ENCODE data around the gene MICALL1.
"Not testable (repeated sequence)": the region's sequence is repeated elsewhere in the genome, so short reads cannot be mapped to it uniquely, and the experiment has no call there.

The MICALL1 gene

DNA sequence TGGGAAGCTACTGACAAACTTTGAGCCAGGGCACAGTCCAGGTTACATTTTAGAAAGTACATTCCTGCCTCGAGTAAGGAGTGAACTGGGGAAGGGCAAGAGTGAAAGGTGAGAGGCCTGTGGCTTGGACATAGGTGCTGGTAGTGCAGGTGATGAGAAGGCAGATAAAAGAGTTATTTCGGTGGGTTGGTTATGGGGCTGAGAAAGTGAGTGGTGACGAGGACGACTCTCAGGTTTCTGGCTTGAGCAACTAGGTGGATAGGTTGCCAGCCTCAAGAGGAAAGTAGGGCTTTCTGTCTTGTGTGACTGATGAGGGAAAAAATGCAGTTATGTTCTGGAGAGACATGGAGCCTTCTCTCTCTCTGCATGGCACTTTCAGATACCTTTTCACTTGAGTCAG is 51.1 kb downstream of the MICALL1 start:
- no peak for DNase-seq (ENCODE audit: low spot score)

GRCh38 chr22:37959231-37959825 is 53.2 kb downstream of the MICALL1 start:
- no peak for DNase-seq (ENCODE audit: low spot score)

DNA sequence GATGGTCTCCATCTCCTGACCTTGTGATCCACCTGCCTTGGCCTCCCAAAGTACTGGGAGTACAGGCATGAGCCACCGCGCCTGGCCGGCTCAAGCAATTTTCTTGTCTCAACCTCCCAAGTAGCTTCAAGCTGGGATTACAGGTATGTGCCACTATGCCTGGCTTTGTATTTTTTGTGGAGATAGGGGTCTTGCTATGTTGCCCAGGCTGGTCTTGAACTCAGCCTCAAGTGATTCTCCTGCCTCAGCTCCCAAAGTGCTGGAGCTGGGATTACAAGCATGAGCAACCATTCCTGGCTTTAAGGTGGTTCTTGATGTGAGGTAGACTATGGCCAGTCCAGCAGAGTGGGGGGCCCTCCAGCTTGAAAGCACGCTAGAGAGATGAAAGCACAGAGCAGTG is 55.0 kb downstream of the MICALL1 start:
- DNase-seq (ENCODE audit: low spot score): no peak

DNA sequence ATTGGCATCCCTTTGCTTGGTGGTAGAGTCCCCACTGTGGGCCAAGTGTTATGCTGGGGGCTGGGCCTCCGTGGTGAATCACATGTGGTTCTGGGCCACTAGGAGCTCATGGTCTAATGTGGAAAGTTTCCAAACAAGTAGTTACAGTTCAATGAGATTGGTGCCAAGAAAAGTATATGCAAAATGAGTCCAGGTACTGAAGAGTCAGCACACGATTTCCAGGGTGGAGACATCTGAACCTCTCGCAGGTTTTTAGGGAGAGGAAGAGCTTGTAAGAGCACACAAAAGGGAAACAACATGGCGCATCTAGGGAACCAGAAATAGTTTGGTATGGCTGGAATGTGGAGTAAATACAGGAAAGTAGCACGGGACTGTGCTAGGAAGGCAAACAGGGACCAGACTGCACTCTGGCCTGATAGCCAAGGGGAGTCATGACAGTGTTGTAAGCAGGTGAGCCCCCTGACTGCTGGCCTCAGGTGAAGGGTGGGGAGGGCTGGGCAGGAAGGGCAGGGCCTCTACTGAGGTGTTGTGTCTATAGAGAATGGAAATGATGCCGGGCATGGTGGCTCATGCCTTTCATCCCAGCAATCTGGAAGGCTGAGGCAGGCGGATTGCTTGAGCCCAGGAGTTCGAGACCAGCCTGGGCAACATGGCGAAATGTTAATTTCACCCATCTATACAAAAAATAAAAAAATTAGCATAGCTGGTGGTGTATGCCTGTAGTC is 60.0 kb downstream of the MICALL1 start:
- no peak for DNase-seq (ENCODE audit: low spot score)

DNA sequence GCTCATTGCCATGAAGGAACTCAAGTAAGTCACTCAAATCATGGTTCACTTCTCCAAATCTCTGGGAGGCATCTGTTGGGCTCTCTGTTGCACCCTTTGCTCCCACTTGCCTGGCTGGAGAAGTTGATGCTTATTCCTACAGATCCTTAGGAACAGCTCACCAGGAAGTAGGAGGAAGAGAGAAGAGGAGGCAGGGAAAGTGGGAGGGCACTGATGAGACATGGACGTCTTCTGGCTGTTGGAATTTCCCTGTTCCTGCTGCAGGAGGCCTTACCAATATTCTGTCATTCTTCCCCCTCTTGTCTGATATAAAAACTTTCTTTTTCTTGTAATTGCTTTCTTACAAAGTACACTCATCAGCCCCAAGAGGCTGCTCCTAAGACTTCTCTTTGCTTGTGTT is 61.0 kb downstream of the MICALL1 start:
- no peak for DNase-seq (ENCODE audit: low spot score)

- no peak for DNase-seq (ENCODE audit: low spot score)
Measured at GRCh38 chr22:37967637-37968451, 61.7 kb downstream of the MICALL1 start.

GRCh38 chr22:37968452-37969251 is 62.6 kb downstream of the MICALL1 start:
- DNase-seq (ENCODE audit: low spot score): no peak

DNA sequence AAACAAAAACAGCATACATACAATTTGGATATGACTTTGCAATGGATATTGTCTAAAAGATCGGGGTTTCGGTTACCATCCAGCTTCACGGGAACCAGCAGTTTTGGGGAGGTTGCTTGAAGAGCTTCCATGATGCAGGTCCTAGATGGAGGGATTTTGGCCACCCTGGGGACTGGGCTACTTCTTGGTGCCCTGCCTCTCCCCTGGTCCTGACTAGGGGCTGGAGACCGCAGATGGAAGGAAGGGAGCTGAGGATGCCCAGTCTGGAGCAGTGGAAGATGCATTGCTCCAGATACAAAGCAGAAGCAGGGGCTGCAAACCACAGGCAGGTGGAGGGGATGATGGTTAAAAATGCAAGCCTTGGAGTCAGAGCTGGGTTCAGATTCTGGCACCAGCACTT is 64.8 kb downstream of the MICALL1 start:
- DNase-seq (ENCODE audit: low spot score): no peak

DNA sequence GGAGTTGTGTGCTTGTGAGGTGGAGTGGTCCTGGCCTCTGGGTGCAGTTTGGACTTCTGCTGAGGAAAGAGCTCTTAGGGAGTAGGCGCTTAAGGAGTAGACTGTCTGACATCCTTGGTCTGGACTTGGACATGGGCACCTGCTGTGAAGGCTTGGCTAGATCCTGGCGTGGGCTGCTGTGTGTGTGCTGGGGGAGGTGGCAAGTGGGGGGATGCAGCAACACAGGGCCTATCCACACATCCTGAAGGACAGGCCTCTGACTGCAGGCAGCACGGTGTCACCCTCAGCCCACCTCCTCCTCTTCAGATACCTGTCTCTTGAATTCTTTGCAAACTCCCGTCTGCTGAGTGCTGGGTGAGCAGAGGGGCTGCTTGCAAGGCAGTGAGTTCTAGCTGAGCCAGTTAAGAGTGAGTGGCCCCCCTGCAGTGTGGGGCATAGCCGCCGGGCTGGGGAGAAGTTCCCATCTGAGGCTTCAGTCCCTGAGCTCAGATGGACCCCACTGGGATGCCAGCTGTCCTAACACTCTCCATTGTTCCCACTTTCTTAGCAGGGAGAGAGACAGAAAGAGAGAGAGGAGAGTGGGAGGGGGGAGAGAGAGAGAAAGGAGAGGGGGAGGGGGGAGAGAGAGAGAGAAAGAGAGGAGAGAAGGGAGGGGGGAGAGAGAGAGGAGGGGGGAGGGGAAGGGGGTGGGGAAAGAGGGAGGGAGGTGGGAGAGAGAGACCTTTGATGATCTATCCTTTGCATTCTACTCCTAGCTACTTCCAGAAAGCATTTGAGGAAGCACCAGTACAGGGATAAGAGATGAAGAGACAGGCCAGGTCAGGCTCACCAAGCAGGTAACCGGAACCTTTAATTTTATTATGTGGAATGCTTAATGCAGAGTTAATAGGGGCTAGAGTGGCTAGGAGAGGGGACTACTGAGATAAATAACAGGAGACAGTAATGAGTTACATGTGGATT is 65.7 kb downstream of the MICALL1 start:
- DNase-seq (ENCODE audit: low spot score): no peak

DNA sequence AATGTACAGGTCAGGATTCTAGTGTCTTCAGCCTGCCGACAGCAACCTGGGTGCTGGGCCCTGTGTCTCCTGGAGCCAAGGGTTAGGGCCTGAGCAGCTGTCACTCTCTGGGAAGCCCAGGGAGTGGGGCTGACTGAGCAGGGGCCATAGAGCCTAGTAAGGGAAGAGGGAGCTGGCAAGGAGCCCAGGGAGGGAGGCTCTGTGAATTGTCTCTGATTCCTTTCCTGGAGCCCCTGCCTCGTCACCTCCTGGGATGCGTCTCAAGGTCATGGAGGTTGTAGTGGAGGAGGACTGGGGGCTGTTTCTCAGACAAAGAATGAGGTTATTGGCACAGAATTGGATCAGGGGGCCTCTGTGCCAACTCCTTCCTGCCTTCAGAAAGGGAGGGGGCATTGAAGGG is 66.4 kb downstream of the MICALL1 start:
- DNase-seq (ENCODE audit: low spot score): no peak

DNA sequence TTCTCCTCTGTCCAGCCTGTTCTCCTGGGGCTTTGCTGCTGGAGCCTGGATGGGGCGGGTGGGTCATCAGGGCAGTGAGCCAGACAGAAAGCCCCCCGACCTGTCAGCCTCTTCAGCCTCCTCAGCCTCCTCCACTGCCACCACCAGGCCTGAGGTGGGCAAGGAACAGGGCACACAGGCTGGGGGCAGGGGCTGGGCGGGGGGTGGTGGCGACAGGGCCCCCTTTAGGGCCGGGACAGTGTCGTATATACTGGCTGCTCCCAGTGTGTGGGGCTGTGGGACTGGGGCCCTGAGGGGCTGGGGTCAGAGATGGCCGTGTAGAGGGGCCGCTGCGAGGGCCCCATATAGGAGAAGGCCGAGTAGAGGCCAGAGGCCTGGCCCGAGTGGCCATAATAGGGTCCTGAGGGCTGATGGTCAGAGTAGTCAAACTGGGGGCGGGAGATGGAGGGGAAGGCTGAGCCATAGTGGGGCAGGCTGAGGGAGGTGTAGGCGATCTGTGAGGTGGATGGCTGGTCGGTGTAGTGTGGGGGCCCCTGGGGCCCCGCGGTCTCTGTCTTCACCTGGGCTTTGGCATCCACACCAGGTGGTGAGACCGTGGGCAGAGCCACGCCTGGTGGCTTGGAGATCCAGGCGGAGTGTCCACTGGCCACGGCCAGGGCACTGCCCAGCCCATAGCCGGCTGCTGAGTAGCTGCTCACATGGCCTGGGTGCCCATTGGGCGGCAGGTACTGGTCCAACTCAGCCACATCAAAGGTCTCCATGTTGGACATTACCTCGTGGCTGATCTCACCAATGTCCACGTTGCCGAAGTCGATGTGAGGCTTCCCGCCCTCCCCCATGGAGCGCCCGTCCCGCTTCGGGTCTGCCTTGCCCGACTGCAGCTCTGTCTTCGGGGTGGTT is 67.4 kb downstream of the MICALL1 start:
- DNase-seq (ENCODE audit: low spot score): no peak

GRCh38 chr22:37975153-37975552 is 69.1 kb downstream of the MICALL1 start:
- no peak for DNase-seq (ENCODE audit: low spot score)

DNA sequence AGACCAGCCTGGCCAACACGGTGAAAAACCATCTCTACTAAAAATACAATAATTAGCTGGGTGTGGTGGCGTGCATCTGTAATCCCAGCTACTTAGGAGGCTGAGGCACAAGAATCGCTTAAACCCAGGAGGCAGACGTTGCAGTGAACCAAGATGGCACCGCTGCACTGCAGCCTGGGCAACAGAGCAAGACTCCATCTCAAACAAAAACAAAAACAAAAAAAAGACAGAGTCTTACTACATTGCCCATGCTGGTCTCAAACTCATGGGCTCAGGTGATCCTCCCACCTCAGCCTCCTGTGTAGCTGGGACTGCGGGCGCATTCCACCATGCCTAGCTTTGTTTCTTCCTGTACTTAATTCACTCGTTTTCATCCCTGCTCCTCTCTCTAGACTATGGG is 69.9 kb downstream of the MICALL1 start:
- DNase-seq (ENCODE audit: low spot score): not testable (repeated sequence)

- DNase-seq (ENCODE audit: low spot score): no peak
Measured at GRCh38 chr22:37976547-37976946, 70.5 kb downstream of the MICALL1 start.

- DNase-seq (ENCODE audit: low spot score): no peak
Measured at GRCh38 chr22:37979782-37980181, 73.7 kb downstream of the MICALL1 start.

- DNase-seq (ENCODE audit: low spot score): no peak
Measured at GRCh38 chr22:37981282-37982011, 75.3 kb downstream of the MICALL1 start.

DNA sequence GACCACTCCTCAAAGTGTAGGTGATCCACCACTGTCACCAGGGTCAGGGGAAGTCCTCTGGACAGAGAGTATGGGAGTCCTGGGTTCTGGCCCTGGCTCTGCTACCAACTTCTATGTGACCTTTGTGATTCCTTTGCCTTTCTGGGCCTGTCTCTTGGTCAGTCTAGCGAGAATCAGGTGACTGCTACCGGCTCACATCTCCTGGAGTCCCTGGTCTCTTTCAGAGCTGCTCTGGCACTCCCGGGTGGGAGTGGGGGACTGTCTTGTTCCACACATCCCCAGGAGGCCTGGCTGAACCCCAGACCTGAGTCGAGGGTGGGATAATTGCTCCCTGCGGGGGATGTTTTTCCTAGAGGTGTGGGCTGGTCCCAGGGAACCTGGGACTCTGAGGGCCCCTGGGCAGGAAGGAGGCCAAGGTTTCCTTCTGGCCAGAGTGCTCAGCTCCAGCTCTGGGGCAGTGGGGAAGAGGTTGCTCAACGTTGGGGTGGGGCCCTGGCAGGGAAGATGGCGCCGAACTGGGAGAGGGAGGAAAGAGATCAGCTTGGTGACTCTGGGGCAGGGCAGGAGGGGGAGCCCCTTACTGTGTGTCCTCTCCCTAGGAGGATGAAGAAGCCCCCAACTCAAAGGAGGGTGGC is 76.2 kb downstream of the MICALL1 start:
- DNase-seq (ENCODE audit: low spot score): no peak

- no peak for DNase-seq (ENCODE audit: low spot score)
Measured at GRCh38 chr22:37982938-37983859, 77.1 kb downstream of the MICALL1 start.

Measured in germinal center (tissue), 1 donor.